Stimulated activated naive B cell treated with anti-CD40 and anti-IgM and Interleukin-4, amounts not matched to agents 10 μg/mL and 1 μg/mL and 100 μg/mL, for 72 hours (primary cell): ENCODE data around the gene ARHGAP6.
A peak's percentile ranks its signal among the peaks of the same experiment; 100 is the strongest.
"Not testable (repeated sequence)": the region's sequence is repeated elsewhere in the genome, so short reads cannot be mapped to it uniquely, and the experiment has no call there.

Source experiments
- ATAC-seq, 2 donors: fragments of 150-1000 bp; cut with Tn5 transposase; replicated peaks; 2 replicates each; pipeline ENCODE4 v1.10.0; 2021; ENCODE audit warnings: moderate library complexity in 1 of 2
- DNase-seq: peaks from one replicate; pipeline ENCODE4 v3.0.0; 2021
- H3K27ac Mint-ChIP-seq: one replicate; pipeline ENCODE4 v1.8.0; 2022; ENCODE audit warnings: mild to moderate bottlenecking, mixed read lengths
- H3K27me3 Mint-ChIP-seq, 2 donors: one replicate each; pipeline ENCODE4 v1.8.0; 2022; ENCODE audit warnings: mixed read lengths in 2 of 2
- H3K36me3 Mint-ChIP-seq, 2 donors: one replicate each; pipeline ENCODE4 v1.8.0; 2022; ENCODE audit warnings: mixed read lengths in 2 of 2, mild to moderate bottlenecking in 1 of 2
- H3K4me1 Mint-ChIP-seq, 2 donors: one replicate each; pipeline ENCODE4 v1.8.0; 2022; ENCODE audit warnings: mixed read lengths in 2 of 2, mild to moderate bottlenecking in 1 of 2
- H3K4me3 Mint-ChIP-seq, 2 donors: one replicate each; pipeline ENCODE4 v1.8.0; 2022; ENCODE audit warnings: mild to moderate bottlenecking in 2 of 2, mixed read lengths in 2 of 2, moderate library complexity in 1 of 2
- H3K9me3 Mint-ChIP-seq, 2 donors: one replicate each; pipeline ENCODE4 v1.8.0; 2022; ENCODE audit warnings: mixed read lengths in 2 of 2, mild to moderate bottlenecking in 1 of 2

The ARHGAP6 gene

GRCh38 chrX:11626351-11626750, 39.4 kb downstream of the ARHGAP6 start:
- DNase-seq, result no peak
- ATAC-seq, result no peak
- no peak overlapping the region for H3K4me3 Mint-ChIP-seq
- peaks cover 2 to 6% of the 10 kb centered on the region in 2 donors for H3K9me3 Mint-ChIP-seq
- peaks cover 4 to 6% of the 10 kb centered on the region in 2 donors for H3K27me3 Mint-ChIP-seq
- no peak overlapping the region for H3K27ac Mint-ChIP-seq
- no peaks in the 10 kb centered on the region for H3K4me1 Mint-ChIP-seq
- H3K36me3 Mint-ChIP-seq, result no peaks in the 10 kb centered on the region

- no peak for DNase-seq
- Mint-ChIP-seq H3K4me1 (no peaks in the 10 kb centered on the region), H3K9me3 (peaks cover 1 to 9% of the 10 kb centered on the region in 2 donors), H3K27me3 (peaks cover 7 to 18% of the 10 kb centered on the region in 2 donors), H3K36me3 (no peaks in the 10 kb centered on the region), H3K4me3 (no peak overlapping the region), H3K27ac (no peak overlapping the region)
- no peak for ATAC-seq
These were observed 46.3 kb downstream of the ARHGAP6 start for GRCh38 chrX:11619441-11619840.

GRCh38 chrX:11614253-11614652, 51.5 kb downstream of the ARHGAP6 start:
- Mint-ChIP-seq H3K4me1 (peaks cover 2 to 13% of the 10 kb centered on the region in 2 donors), H3K9me3 (peaks cover 7 to 12% of the 10 kb centered on the region in 2 donors)
- not testable (repeated sequence) for DNase-seq, ATAC-seq, H3K27me3 Mint-ChIP-seq, H3K36me3 Mint-ChIP-seq, H3K27ac Mint-ChIP-seq, H3K4me3 Mint-ChIP-seq

GRCh38 chrX:11611965-11612364, 53.8 kb downstream of the ARHGAP6 start:
- Mint-ChIP-seq H3K4me3 (no peak overlapping the region), H3K27me3 (peaks cover 0 to 5% of the 10 kb centered on the region in 2 donors), H3K36me3 (no peaks in the 10 kb centered on the region)

GRCh38 chrX:11611161-11611560, 54.6 kb downstream of the ARHGAP6 start:
- Mint-ChIP-seq H3K4me3 (no peak overlapping the region), H3K27me3 (peaks cover 0 to 5% of the 10 kb centered on the region in 2 donors), H3K9me3 (peaks cover 7 to 12% of the 10 kb centered on the region in 2 donors), H3K27ac (no peak overlapping the region), H3K4me1 (peaks cover 2 to 16% of the 10 kb centered on the region in 2 donors), H3K36me3 (no peaks in the 10 kb centered on the region)
- DNase-seq (no peak), ATAC-seq (no peak)

More at GRCh38 chrX:11611965-11612364, 53.8 kb downstream of the ARHGAP6 start:
- ATAC-seq, result peak; percentile 67 to 71
- DNase-seq, result no peak
- Mint-ChIP-seq H3K4me1 (peaks cover 2 to 16% of the 10 kb centered on the region in 2 donors), H3K27ac (no peak overlapping the region), H3K9me3 (peaks cover 7 to 12% of the 10 kb centered on the region in 2 donors)

- no peak overlapping the region for H3K4me3 Mint-ChIP-seq
- peaks cover 2 to 16% of the 10 kb centered on the region in 2 donors for H3K4me1 Mint-ChIP-seq
- H3K36me3 Mint-ChIP-seq, result no peaks in the 10 kb centered on the region
- H3K27me3 Mint-ChIP-seq, result peaks cover 5 to 6% of the 10 kb centered on the region in 2 donors
- peaks cover 2 to 6% of the 10 kb centered on the region in 2 donors for H3K9me3 Mint-ChIP-seq
- DNase-seq (no peak), ATAC-seq (peak; percentile 41 to 51)
- H3K27ac Mint-ChIP-seq, result no peak overlapping the region
These were observed 56.6 kb downstream of the ARHGAP6 start for GRCh38 chrX:11609109-11609508.

- no peak overlapping the region for H3K27ac Mint-ChIP-seq
- H3K4me3 Mint-ChIP-seq, result no peak overlapping the region
- H3K27me3 Mint-ChIP-seq, result peaks cover 5 to 6% of the 10 kb centered on the region in 2 donors
- DNase-seq, result no peak
- ATAC-seq, result no peak
- peaks cover 0 to 3% of the 10 kb centered on the region in 2 donors for H3K9me3 Mint-ChIP-seq
- H3K36me3 Mint-ChIP-seq, result no peaks in the 10 kb centered on the region
- H3K4me1 Mint-ChIP-seq, result peaks cover 0 to 6% of the 10 kb centered on the region in 2 donors
These were observed 59.3 kb downstream of the ARHGAP6 start for GRCh38 chrX:11606408-11606807.

- peaks cover 0 to 3% of the 10 kb centered on the region in 2 donors for H3K9me3 Mint-ChIP-seq
These were observed 65.1 kb downstream of the ARHGAP6 start for GRCh38 chrX:11600578-11600977.

GRCh38 chrX:11597479-11597878, 68.2 kb downstream of the ARHGAP6 start:
- Mint-ChIP-seq H3K4me1 (no peaks in the 10 kb centered on the region), H3K9me3 (no peaks in the 10 kb centered on the region)
- no peak for DNase-seq

More at GRCh38 chrX:11600578-11600977, 65.1 kb downstream of the ARHGAP6 start:
- DNase-seq (no peak), ATAC-seq (no peak)
- Mint-ChIP-seq H3K27me3 (peaks cover 6 to 12% of the 10 kb centered on the region in 2 donors), H3K36me3 (no peaks in the 10 kb centered on the region), H3K27ac (no peak overlapping the region), H3K4me3 (no peak overlapping the region), H3K4me1 (no peaks in the 10 kb centered on the region)

GRCh38 chrX:11591723-11592346, 73.9 kb downstream of the ARHGAP6 start:
- peaks cover 0 to 2% of the 10 kb centered on the region in 2 donors for H3K9me3 Mint-ChIP-seq
- no peak overlapping the region for H3K4me3 Mint-ChIP-seq
- no peak for DNase-seq
- H3K27me3 Mint-ChIP-seq, result peaks cover 6 to 12% of the 10 kb centered on the region in 2 donors
- no peak overlapping the region for H3K27ac Mint-ChIP-seq
- no peaks in the 10 kb centered on the region for H3K36me3 Mint-ChIP-seq
- peaks cover 3 to 8% of the 10 kb centered on the region in 2 donors for H3K4me1 Mint-ChIP-seq
- no peak for ATAC-seq

More at GRCh38 chrX:11597479-11597878, 68.2 kb downstream of the ARHGAP6 start:
- peaks cover 6 to 10% of the 10 kb centered on the region in 2 donors for H3K27me3 Mint-ChIP-seq
- no peak overlapping the region for H3K4me3 Mint-ChIP-seq
- H3K27ac Mint-ChIP-seq, result no peak overlapping the region
- no peaks in the 10 kb centered on the region for H3K36me3 Mint-ChIP-seq
- no peak for ATAC-seq

- Mint-ChIP-seq H3K36me3 (no peaks in the 10 kb centered on the region), H3K4me3 (no peak overlapping the region), H3K4me1 (peaks cover 3 to 8% of the 10 kb centered on the region in 2 donors), H3K9me3 (peaks cover 0 to 7% of the 10 kb centered on the region in 2 donors), H3K27ac (no peak overlapping the region), H3K27me3 (peaks cover 6 to 15% of the 10 kb centered on the region in 2 donors)
- no peak for ATAC-seq
- DNase-seq, result no peak
These were observed 76.1 kb downstream of the ARHGAP6 start for GRCh38 chrX:11589641-11590040.

- H3K27ac Mint-ChIP-seq, result no peak overlapping the region
- ATAC-seq (no peak), DNase-seq (no peak)
- H3K36me3 Mint-ChIP-seq, result no peaks in the 10 kb centered on the region
- peaks cover 3 to 8% of the 10 kb centered on the region in 2 donors for H3K4me1 Mint-ChIP-seq
- H3K9me3 Mint-ChIP-seq, result peaks cover 0 to 7% of the 10 kb centered on the region in 2 donors
- H3K27me3 Mint-ChIP-seq, result peaks cover 6 to 15% of the 10 kb centered on the region in 2 donors
- H3K4me3 Mint-ChIP-seq, result no peak overlapping the region
These were observed 77.6 kb downstream of the ARHGAP6 start for GRCh38 chrX:11588097-11588496.

GRCh38 chrX:11585174-11585573, 80.5 kb downstream of the ARHGAP6 start:
- Mint-ChIP-seq H3K36me3 (no peaks in the 10 kb centered on the region), H3K4me1 (peaks cover 0 to 1% of the 10 kb centered on the region in 2 donors), H3K9me3 (peaks cover 0 to 4% of the 10 kb centered on the region in 2 donors)

GRCh38 chrX:11580789-11581188, 84.9 kb downstream of the ARHGAP6 start:
- Mint-ChIP-seq H3K27ac (no peak overlapping the region), H3K36me3 (no peaks in the 10 kb centered on the region), H3K27me3 (peaks cover 4 to 6% of the 10 kb centered on the region in 2 donors), H3K9me3 (peaks cover 0 to 1% of the 10 kb centered on the region in 2 donors), H3K4me3 (no peak overlapping the region), H3K4me1 (peaks cover 0 to 1% of the 10 kb centered on the region in 2 donors)
- no peak for DNase-seq
- ATAC-seq, result no peak

More at GRCh38 chrX:11585174-11585573, 80.5 kb downstream of the ARHGAP6 start:
- Mint-ChIP-seq H3K27me3 (peaks cover 6 to 15% of the 10 kb centered on the region in 2 donors), H3K27ac (no peak overlapping the region), H3K4me3 (no peak overlapping the region)
- ATAC-seq, result no peak
- DNase-seq, result no peak
